Ishikawa (cell line): Measurements from ENCODE around the gene TMEM164.

Experiments
- CEBPB ChIP-seq: IDR thresholded peaks from 2 replicates; pipeline ENCODE4 v1.6.1; 2012
- CREB1 ChIP-seq: IDR thresholded peaks from 2 replicates; pipeline ENCODE4 v1.6.1; 2012; ENCODE audit warnings: low read depth
- EGR1 ChIP-seq: IDR thresholded peaks from 2 replicates; pipeline ENCODE4 v1.6.1; 2012
- EP300 ChIP-seq: IDR thresholded peaks from 2 replicates; pipeline ENCODE4 v1.6.1; 2012; ENCODE audit warnings: borderline replicate concordance
- FOXM1 ChIP-seq: IDR thresholded peaks from 2 replicates; pipeline ENCODE4 v1.6.1; 2012; ENCODE audit warnings: low read depth, borderline replicate concordance
- MAX ChIP-seq: IDR thresholded peaks from 2 replicates; pipeline ENCODE4 v1.6.1; 2012
- NFIC ChIP-seq: IDR thresholded peaks from 2 replicates; pipeline ENCODE4 v1.6.1; 2012
- RAD21 ChIP-seq: IDR thresholded peaks from 2 replicates; pipeline ENCODE4 v1.6.1; 2012; ENCODE audit warnings: low read depth
- REST ChIP-seq: IDR thresholded peaks from 2 replicates; pipeline ENCODE4 v1.6.1; 2012; ENCODE audit warnings: low read depth, mild to moderate bottlenecking
- TAF1 ChIP-seq: IDR thresholded peaks from 2 replicates; pipeline ENCODE4 v1.6.1; 2012; ENCODE audit warnings: low read depth, mild to moderate bottlenecking
- TCF12 ChIP-seq: IDR thresholded peaks from 2 replicates; pipeline ENCODE4 v1.6.1; 2012; ENCODE audit warnings: low read depth
- TEAD4 ChIP-seq: IDR thresholded peaks from 2 replicates; pipeline ENCODE4 v1.6.1; 2012
- USF1 ChIP-seq: IDR thresholded peaks from 2 replicates; pipeline ENCODE4 v1.6.1; 2012
- YY1 ChIP-seq: IDR thresholded peaks from 2 replicates; pipeline ENCODE4 v1.6.1; 2012; ENCODE audit warnings: low read depth
- ZBTB7A ChIP-seq: IDR thresholded peaks from 2 replicates; pipeline ENCODE4 v1.6.1; 2012; ENCODE audit warnings: low read depth

The TMEM164 gene

GRCh38 chrX:110082161-110082560, 79.2 kb downstream of the TMEM164 start:
- no peak for TF ChIP-seq EP300
- TF ChIP-seq EGR1, result no peak
- no peak for TF ChIP-seq TCF12
- TF ChIP-seq USF1, result no peak
- no peak for TF ChIP-seq MAX
- no peak for TF ChIP-seq YY1
- TF ChIP-seq NFIC, result no peak
- TF ChIP-seq ZBTB7A, result no peak
- no peak for TF ChIP-seq CEBPB
- no peak for TF ChIP-seq TEAD4
- TF ChIP-seq CREB1, result no peak

DNA sequence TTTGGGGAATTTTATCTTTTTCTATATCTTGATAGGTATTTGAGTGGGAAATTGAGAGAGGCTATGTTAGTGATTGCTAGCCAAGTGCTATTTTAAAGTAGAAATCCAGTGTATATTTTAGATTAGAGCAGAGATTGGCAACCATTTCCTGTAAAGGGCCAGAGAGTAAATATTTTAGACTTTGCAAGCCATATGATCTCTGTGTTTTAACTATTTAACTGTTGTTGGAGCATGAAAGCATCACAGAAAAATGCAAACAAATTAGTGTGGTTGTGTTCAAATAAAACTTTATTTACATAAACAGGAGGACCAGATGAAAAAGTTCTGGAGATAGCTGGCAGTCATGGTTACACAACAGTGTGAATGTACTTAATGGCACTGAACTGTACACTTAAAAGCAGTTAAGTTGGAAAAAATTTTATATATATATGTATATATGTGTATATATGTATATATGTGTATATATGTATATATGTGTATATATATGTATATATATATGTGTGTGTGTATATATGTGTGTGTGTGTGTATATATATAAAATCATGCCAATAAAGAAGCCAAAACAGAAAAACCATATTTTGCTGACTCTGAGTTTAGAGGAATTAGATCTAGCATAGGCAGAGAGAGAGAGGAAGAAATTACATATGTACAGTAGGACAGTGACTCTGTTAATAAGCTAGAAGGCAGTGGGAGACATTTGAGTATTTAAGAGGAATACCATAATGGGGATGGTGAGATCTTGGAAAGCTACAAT, 83.4 kb downstream of the TMEM164 start:
- no peak for TF ChIP-seq TAF1
- no peak for TF ChIP-seq REST
- no peak for TF ChIP-seq RAD21
- no peak for TF ChIP-seq NFIC
- TF ChIP-seq ZBTB7A, result no peak
- TF ChIP-seq FOXM1, result no peak

DNA sequence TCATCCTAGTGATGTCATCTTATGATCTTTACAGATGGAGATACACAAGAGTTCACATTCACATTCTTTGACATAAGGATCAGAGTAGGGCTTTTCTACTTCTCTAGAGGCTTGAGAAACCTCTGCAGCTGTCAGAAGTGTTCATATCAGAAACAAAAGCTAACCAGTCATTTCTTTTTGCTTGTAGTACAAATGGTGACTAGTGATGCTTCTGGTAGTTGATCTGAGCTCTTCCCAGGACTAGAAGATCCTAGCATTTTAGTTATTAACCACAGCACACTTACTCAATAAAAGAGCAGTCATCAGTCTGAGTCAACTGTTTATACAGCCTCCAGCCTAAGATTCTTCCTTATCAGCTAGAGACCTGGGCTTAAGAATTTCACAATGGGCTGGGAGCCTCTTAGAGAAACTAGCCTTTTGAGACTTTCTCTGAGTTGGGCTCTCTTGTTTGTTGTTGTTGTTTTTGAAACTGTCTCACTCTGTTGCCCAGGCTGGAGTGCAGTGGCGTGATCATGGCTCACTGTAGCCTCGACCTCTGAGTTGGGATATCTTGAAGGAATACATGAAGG, 84.1 kb downstream of the TMEM164 start:
- TF ChIP-seq CREB1 (no peak), TCF12 (no peak)

DNA sequence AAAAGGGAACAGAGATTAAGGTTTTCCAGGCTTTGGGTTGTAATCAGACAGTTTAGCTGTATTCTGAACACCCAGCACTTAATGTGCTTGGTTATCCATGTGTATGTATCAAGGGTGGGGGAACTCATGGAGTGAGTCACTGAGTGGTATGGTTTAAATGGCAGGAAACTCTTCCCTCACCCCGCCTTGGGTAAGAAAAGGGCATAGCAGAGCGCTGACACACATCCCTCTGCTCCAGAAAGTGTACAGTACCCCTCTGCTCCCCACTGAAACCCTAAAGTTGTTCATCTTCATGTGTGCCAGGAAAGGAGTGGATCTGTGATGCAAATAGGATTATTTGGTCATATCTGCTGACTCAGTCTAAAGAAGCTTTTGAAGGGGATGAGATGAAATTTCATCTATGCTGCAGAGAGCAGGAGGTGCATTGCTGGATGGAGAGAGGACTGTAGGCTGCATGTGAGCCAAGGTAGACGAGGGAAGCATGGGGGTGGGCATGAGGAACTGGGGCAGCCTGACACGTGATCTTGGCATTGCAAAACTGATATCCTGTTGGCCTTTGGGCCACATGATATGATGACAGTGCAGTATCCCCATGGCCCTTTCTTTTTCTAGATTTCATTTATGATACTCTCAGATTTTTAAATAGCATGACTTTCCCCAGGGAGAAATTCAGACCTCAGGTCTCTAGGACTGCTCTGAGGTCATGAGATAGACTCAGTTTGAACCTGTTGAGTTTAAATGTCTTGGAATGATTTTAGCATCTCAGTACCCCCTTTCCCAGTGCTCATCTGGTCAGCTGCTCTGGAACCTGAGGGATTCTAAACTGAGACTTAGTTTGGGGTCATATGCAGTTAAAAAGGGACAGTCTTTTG, 84.8 kb downstream of the TMEM164 start:
- no peak for TF ChIP-seq MAX
- no peak for TF ChIP-seq TAF1

- TF ChIP-seq TCF12, result no peak
- no peak for TF ChIP-seq FOXM1
- TF ChIP-seq MAX, result no peak
- TF ChIP-seq REST, result no peak
- TF ChIP-seq CEBPB, result no peak
- no peak for TF ChIP-seq EP300
- no peak for TF ChIP-seq ZBTB7A
- TF ChIP-seq CREB1, result no peak
- TF ChIP-seq USF1, result no peak
- TF ChIP-seq RAD21, result no peak
- no peak for TF ChIP-seq TEAD4
- TF ChIP-seq TAF1, result no peak
Measured at GRCh38 chrX:110089656-110090403, 86.9 kb downstream of the TMEM164 start.
